Testis (tissue), 3 donors: ENCODE results near the gene MRPL51. TPM values are rescaled to one million over a fixed set of nuclear protein-coding genes. Genes with fewer than 3 reads are reported as not detected.

Source experiments
- DNase-seq: peaks from one replicate; pipeline ENCODE4 v3.0.0-alpha.2; 2019
- H3K27ac ChIP-seq, 2 donors: fragments of 200-600 bp; sonication (generic); one replicate each; pipeline ENCODE4 v1.5.1; 2019
- H3K27me3 ChIP-seq: fragments of 200-600 bp; sonication (generic); one replicate; pipeline ENCODE4 v1.5.1; 2019
- H3K36me3 ChIP-seq: fragments of 200-600 bp; sonication (generic); one replicate; pipeline ENCODE4 v1.5.1; 2017; ENCODE audit warnings: low read depth; ENCODE audit errors: missing control alignments
- H3K4me1 ChIP-seq: fragments of 200-600 bp; sonication (generic); one replicate; pipeline ENCODE4 v1.5.1; 2019
- H3K4me3 ChIP-seq, 2 donors: fragments of 200-600 bp; sonication (generic); one replicate each; pipeline ENCODE4 v1.5.1; 2017 to 2019
- H3K9me3 ChIP-seq: fragments of 200-600 bp; sonication (generic); one replicate; pipeline ENCODE4 v1.5.1; 2017
- CTCF ChIP-seq, 3 experiments: fragments of 450-650 bp in 2 of 3; fragments of 200-600 bp in 1 of 3; sonication (generic) in 1 of 3; IDR thresholded peaks; one replicate each; pipeline ENCODE4 v1.5.1; 2016 to 2019; ENCODE audit warnings: antibody characterized with exemption in 3 of 3, mild to moderate bottlenecking in 2 of 3, moderate library complexity in 1 of 3
- POLR2A ChIP-seq: fragments of 450-650 bp; IDR thresholded peaks from one replicate; pipeline ENCODE4 v1.6.1; 2017; ENCODE audit warnings: antibody characterized with exemption, mild to moderate bottlenecking, moderate library complexity
- WGBS, 2 donors: methylation state at CpG; one replicate each; pipeline ENCODE4 v1.1.5; 2018; 5-methylcytosine and 5-hydroxymethylcytosine counted together
- intact Hi-C: fragments of 100-400 bp; cut with DNase I; formaldehyde crosslinking; loops from one replicate; pipeline ENCODE4 v1.15.1; 2023; ENCODE audit warnings: low total_unique reads
- polyA plus RNA-seq: library from polyadenylated mRNA; stranded (reverse); fragments of 350-450 nt; fragmentation: Illumina TruSeq; extraction: RNeasy Lipid Tissue Mini Kit (QIAGEN cat#74804); gene quantifications from one replicate; pipeline ENCODE4 v1.2.3, GENCODE V29; 2014; ENCODE audit warnings: low read depth, low replicate concordance; ENCODE audit not compliant: insufficient read depth
- total RNA-seq, 2 donors: library from RNA; depleted of rRNA; stranded (reverse); fragments of >200 nt; gene quantifications; one replicate each; pipeline ENCODE4 v1.2.3, GENCODE V29; 2016

Gene MRPL51
- total and polyA plus RNA-seq, 3 donors from 2014 or later, result 106 to 343 (median 135) TPM

- H3K4me3 ChIP-seq, result no peak overlapping the region
- intact Hi-C loops, result loop anchor here (10.0 kb wide), 1 partner anchor 123 kb away; no protein-coding TSS in a partner anchor
- no peak overlapping the region for H3K27ac ChIP-seq
- WGBS, 2 donors, result 89 to 91% methylated on average over 10 to 12 of the region's 12 CpGs
- DNase-seq, result no peak
- no peaks in the 10 kb centered on the region for H3K27me3 ChIP-seq
- peaks cover 9% of the 10 kb centered on the region for H3K4me1 ChIP-seq
- H3K9me3 ChIP-seq, result no peaks in the 10 kb centered on the region
- H3K36me3 ChIP-seq, result no peaks in the 10 kb centered on the region
- TF ChIP-seq CTCF (IDR thresholded peaks at IDR 0.05), result no peak
- TF ChIP-seq POLR2A, result no peak
These were observed 35.7 kb downstream of the MRPL51 start for GRCh38 chr12:6457220-6457945.

GRCh38 chr12:6452944-6453630, 40.0 kb downstream of the MRPL51 start:
- Histone ChIP-seq H3K27ac (peak overlapping the region; percentile 29 to 94), H3K4me1 (peaks cover 22% of the 10 kb centered on the region), H3K36me3 (no peaks in the 10 kb centered on the region), H3K27me3 (no peaks in the 10 kb centered on the region), H3K4me3 (no peak overlapping the region), H3K9me3 (no peaks in the 10 kb centered on the region)
- TF ChIP-seq POLR2A (no peak), CTCF (IDR thresholded peaks at IDR 0.05) (no peak)
- WGBS, 2 donors, result 66 to 79% methylated on average over 17 of the region's 17 CpGs
- intact Hi-C loops, result loop anchor here (10.0 kb wide), 1 partner anchor 118 kb away; no protein-coding TSS in a partner anchor
- DNase-seq, result no peak

GRCh38 chr12:6452245-6452943, 40.7 kb downstream of the MRPL51 start:
- peak overlapping the region; percentile 94 to 97 for H3K27ac ChIP-seq
- no peaks in the 10 kb centered on the region for H3K9me3 ChIP-seq
- H3K27me3 ChIP-seq, result no peaks in the 10 kb centered on the region
- TF ChIP-seq CTCF (IDR thresholded peaks at IDR 0.05) (no peak), POLR2A (no peak)
- DNase-seq, result peak; percentile 80
- intact Hi-C loops, result loop anchor here (10.0 kb wide), 1 partner anchor 118 kb away; no protein-coding TSS in a partner anchor
- peak overlapping the region; percentile 63 to 77 for H3K4me3 ChIP-seq
- H3K36me3 ChIP-seq, result no peaks in the 10 kb centered on the region
- peaks cover 22% of the 10 kb centered on the region for H3K4me1 ChIP-seq
- 7 to 8% methylated on average over 9 of the region's 9 CpGs for WGBS, 2 donors

GRCh38 chr12:6451348-6452244, 41.5 kb downstream of the MRPL51 start, which contains the start of gene TAPBPL:
TSS of gene TAPBPL (plus strand) at chr12:6452042. CDS start at chr12:6452249, 207 bp downstream.
- intact Hi-C loops, result loop anchor here (10.0 kb wide), 1 partner anchor 117 kb away; no protein-coding TSS in a partner anchor
- H3K36me3 ChIP-seq, result no peaks in the 10 kb centered on the region
- no peak for TF ChIP-seq CTCF (IDR thresholded peaks at IDR 0.05)
- TF ChIP-seq POLR2A, result peak; percentile 40
- no peaks in the 10 kb centered on the region for H3K27me3 ChIP-seq
- peak within 1 kb of the TSS; percentile 94 to 97 for H3K27ac ChIP-seq
- WGBS, 2 donors, result 0% methylated on average over 17 to 25 of the region's 27 CpGs
- no peaks in the 10 kb centered on the region for H3K9me3 ChIP-seq
- DNase-seq, result peak; percentile 93
- H3K4me1 ChIP-seq, result peaks cover 22% of the 10 kb centered on the region
- H3K4me3 ChIP-seq, result peak within 1 kb of the TSS; percentile 63 to 77
